T-helper 1 cell treated with Interleukin-12 subunit alpha and Interleukin-12 subunit beta and Interleukin-4 antibody, amounts not matched to agents 30 μg/mL and 1 μg/mL, for 36 hours (primary cell): ENCODE results near the gene NOTCH1.

Experiments used
- H3K27ac Mint-ChIP-seq: one replicate; pipeline ENCODE4 v1.8.0; 2021; ENCODE audit warnings: mild to moderate bottlenecking, mixed read lengths
- H3K27me3 Mint-ChIP-seq: one replicate; pipeline ENCODE4 v1.8.0; 2021; ENCODE audit warnings: low read depth, mixed read lengths
- H3K36me3 Mint-ChIP-seq: one replicate; pipeline ENCODE4 v1.8.0; 2021; ENCODE audit warnings: low read depth, mixed read lengths
- H3K4me1 Mint-ChIP-seq: one replicate; pipeline ENCODE4 v1.8.0; 2021; ENCODE audit warnings: low read depth, mixed read lengths
- H3K4me3 Mint-ChIP-seq: one replicate; pipeline ENCODE4 v1.8.0; 2021; ENCODE audit warnings: mild to moderate bottlenecking, moderate library complexity, mixed read lengths
- H3K9me3 Mint-ChIP-seq: one replicate; pipeline ENCODE4 v1.8.0; 2021; ENCODE audit warnings: mixed read lengths

Gene NOTCH1

DNA sequence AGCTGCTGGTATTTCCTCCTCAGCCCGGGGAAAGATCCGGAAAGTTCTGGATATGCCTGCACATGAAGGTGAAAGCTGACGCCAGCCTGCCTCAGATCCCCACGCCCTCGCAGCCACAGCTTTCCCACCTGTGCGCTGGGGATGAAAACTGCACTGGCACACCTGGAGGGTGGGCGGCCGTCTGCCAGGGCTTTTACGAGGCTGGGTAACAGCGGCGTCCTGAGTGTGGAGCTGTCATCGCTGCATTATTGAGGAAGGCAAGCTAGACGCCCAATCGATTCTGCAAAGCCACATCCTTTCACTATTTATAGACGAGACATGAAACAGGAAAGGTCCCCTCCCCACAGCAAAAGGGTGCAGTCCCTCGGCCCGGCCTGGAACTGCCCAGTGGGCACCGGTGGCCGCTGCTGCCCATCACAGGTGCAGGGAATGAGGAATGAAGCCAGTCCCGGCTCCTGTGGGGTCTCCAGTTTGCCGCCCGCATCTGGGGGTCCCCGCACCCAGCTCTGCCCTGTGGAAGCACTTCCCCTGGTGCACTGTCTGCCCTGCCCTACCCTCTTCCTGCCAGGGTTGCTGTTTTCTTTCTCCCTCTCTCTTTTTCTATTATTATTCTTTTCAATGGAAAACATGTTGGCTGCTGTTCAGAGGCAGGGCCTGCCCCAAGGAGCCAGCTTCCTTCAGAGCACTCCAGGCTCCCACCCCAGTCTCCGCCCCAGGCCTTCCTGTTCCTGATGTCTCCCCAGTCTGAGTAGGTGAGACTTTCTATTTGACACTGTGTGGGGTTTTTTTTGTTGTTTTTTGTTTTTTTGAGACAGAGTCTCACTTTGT, 7.0 kb downstream of the NOTCH1 start:
- no peaks in the 10 kb centered on the region for H3K9me3 Mint-ChIP-seq
- peaks cover 31% of the 10 kb centered on the region for H3K36me3 Mint-ChIP-seq
- peak overlapping the region; percentile 100 for H3K27ac Mint-ChIP-seq
- peak overlapping the region; percentile 87 for H3K4me3 Mint-ChIP-seq
- H3K4me1 Mint-ChIP-seq: peaks cover 42% of the 10 kb centered on the region
- H3K27me3 Mint-ChIP-seq: no peaks in the 10 kb centered on the region

DNA sequence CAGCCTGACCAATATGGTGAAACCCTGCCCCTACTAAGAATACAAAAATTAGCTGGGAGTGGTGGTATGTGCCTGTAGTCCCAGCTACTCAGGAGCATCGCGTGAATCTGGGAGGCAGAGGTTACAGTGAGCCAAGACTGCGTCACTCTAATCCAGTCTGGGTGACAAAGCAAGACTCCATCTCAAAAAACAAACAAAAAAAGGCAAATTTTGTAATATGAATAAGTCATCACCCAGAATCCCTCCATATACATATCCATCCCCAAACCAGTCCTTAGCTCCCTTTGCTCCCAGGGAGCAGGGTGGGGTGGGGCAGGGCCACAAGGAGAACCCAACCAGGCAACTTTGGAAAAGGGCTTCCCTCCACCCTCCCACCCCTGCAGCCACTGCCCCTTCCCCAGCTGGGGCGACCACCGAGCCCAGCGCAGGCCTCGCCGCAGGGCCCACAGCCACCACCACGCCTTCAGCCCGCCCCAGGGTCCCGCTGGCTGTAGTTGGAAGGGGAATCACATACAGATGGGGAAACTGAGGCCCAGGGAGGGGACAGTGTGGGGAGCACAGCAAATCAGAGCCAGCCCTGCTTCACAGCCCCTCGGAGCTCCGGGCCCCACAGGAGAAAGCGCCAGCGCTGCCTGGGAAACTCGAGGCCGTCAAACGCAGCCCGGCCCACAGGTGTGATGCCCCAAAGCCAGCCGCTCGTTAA, 7.8 kb downstream of the NOTCH1 start:
- Mint-ChIP-seq H3K9me3 (no peaks in the 10 kb centered on the region), H3K36me3 (peaks cover 29% of the 10 kb centered on the region), H3K27ac (no peak overlapping the region), H3K4me3 (peak overlapping the region; percentile 87), H3K4me1 (peaks cover 46% of the 10 kb centered on the region), H3K27me3 (no peaks in the 10 kb centered on the region)

DNA sequence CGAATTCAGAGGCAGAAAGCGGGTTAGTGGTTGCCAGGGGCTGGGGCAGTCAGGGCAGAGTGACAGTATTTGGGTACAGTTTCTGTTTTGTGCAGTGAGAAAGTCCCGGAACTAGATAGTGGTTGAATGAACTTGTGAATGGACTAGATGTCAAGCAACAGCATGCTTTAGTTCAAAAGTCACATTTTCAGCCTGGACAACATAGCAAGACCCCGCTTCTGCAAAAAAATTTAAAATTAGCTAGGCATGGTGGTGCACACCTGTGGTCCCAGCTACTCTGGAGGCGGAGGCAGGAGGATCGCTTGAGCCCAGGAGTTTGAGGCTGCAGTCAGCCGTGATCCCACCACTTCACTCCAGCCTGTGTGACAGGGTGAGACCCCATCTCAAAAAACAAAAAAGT, 8.4 kb downstream of the NOTCH1 start:
- H3K36me3 Mint-ChIP-seq: peaks cover 25% of the 10 kb centered on the region
- H3K4me1 Mint-ChIP-seq: peaks cover 48% of the 10 kb centered on the region

DNA sequence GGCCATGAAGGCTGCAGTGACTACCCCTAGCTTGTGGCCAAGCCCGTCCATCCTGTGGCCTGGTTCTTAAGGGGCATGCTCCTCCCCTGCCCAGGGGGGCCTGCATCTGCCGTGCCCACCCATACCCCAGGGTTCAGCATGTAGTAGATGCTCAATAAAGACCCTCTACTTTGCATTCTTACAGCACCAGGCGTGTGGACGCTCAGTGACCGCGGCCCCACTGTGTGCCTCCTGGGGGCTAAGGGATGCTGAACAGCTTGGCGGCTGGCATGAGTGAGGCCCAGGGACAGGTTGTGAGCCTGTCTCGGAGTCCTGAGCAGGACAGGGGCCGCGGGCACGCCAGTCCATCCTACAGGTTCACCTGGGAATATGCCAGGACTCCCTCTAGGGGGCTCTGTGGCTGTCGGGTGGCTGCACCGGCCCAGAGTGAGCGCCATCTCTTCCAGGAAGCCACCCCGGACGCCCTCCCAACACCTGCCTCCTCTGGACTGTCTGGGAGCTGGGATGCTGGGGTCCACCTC, 9.1 kb downstream of the NOTCH1 start:
- Mint-ChIP-seq H3K4me1 (peaks cover 50% of the 10 kb centered on the region), H3K27ac (no peak overlapping the region), H3K4me3 (no peak overlapping the region), H3K27me3 (no peaks in the 10 kb centered on the region), H3K36me3 (peaks cover 21% of the 10 kb centered on the region), H3K9me3 (no peaks in the 10 kb centered on the region)

More for the DNA sequence above, 8.4 kb downstream of the NOTCH1 start:
- Mint-ChIP-seq H3K4me3 (no peak overlapping the region), H3K9me3 (no peaks in the 10 kb centered on the region), H3K27ac (peak overlapping the region; percentile 38), H3K27me3 (no peaks in the 10 kb centered on the region)

DNA sequence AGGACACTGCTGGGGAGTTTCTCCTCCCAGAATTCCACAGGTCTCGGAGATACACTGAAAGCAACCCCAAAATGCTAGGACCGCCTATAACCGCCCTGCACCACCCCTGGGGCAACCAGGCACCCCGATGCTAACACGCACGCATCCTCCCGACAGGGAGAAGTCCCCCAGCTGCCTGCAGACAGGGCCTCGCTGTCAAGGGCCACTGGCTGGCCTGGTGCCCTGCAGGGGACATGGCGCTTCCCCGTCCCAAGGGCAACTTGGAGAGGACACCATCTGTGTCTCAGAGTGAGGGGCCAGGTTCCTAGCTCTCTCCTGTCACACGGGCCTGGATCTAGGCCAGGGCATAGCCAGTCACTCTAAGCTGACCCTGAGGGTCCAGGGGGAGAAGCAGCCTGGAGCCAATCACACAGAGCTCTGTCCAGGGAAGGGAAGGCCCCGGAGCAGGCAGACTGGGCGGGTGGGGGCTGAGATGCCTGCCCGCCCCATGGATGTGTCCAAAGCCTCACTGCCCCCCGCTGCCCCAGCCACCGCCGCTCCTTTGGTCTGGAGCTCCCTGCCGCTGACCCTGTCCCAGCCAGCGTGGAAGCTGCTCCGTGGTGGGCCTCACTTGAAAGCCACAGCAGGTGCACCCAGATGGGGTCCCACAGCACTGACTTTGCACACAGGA, 9.7 kb downstream of the NOTCH1 start:
- Mint-ChIP-seq H3K27ac (no peak overlapping the region), H3K4me3 (no peak overlapping the region), H3K9me3 (no peaks in the 10 kb centered on the region), H3K4me1 (peaks cover 47% of the 10 kb centered on the region), H3K36me3 (peaks cover 22% of the 10 kb centered on the region), H3K27me3 (no peaks in the 10 kb centered on the region)

DNA sequence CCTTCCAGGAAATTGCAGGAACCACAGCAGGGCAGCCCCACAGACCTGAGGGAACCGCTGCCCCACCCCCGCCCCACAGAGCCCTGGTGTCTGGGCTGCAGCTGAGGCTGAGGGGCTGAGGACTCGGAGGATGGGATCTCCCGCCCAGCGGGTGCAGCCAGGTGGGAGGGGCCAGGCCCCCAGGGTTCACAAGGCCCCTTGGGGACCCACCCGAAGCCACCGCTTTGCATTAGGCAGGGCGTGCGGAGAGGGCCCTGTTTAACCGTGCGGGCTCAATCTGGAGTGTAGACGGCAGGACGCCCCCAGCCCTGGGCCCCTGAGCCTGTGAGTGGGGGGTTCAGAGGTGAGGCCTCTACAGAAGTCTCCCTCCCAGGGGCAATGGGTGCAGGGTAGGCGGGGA, 10.8 kb downstream of the NOTCH1 start:
- Mint-ChIP-seq H3K36me3 (peaks cover 18% of the 10 kb centered on the region), H3K4me1 (peaks cover 40% of the 10 kb centered on the region), H3K27me3 (no peaks in the 10 kb centered on the region), H3K4me3 (no peak overlapping the region), H3K9me3 (no peaks in the 10 kb centered on the region), H3K27ac (no peak overlapping the region)

DNA sequence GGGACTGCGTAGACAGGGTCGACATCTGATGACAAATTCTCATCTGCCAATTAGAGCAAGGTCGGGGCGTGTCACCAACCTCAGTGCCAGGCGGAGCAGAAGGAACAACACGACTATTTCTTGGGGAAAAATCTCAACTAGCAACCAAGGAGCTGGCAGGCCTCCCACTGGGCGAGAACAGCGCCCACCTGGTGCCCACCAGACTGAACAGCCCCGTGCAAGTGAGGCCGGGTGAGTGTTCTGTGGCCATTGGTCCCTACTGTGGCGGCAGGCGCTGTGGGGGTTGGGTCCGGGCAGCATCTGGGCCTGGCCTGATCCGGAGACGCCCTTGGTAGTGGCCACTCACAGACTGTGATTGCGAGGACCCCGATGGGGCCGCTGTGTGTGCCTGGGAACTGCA, 11.5 kb downstream of the NOTCH1 start:
- Mint-ChIP-seq H3K4me3 (peak overlapping the region; percentile 73), H3K4me1 (peaks cover 33% of the 10 kb centered on the region), H3K27me3 (no peaks in the 10 kb centered on the region), H3K9me3 (no peaks in the 10 kb centered on the region), H3K27ac (peak overlapping the region; percentile 92), H3K36me3 (peaks cover 14% of the 10 kb centered on the region)

DNA sequence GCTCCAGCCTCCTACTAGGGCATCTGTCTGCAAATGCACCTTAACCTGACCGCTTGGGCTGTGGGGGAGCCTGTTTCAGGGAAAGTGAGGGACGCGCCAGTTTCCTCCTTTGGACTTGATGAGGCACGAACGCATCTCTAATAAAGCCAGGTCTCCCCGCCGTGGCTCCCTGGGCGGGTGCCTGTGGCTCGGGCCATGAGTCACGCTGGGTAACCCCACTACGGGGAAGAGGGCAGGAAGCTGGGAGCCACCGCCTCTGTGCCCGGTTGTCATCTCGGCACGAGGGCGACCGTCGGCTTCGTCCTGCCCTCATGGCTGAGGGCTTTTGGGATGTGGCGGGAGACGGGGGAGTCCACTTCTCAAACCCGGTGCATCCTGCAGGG, 12.1 kb downstream of the NOTCH1 start:
- H3K36me3 Mint-ChIP-seq: peaks cover 13% of the 10 kb centered on the region
- peak overlapping the region; percentile 73 for H3K4me3 Mint-ChIP-seq
- no peaks in the 10 kb centered on the region for H3K9me3 Mint-ChIP-seq
- peaks cover 28% of the 10 kb centered on the region for H3K4me1 Mint-ChIP-seq
- H3K27me3 Mint-ChIP-seq: no peaks in the 10 kb centered on the region
- H3K27ac Mint-ChIP-seq: peak overlapping the region; percentile 92

DNA sequence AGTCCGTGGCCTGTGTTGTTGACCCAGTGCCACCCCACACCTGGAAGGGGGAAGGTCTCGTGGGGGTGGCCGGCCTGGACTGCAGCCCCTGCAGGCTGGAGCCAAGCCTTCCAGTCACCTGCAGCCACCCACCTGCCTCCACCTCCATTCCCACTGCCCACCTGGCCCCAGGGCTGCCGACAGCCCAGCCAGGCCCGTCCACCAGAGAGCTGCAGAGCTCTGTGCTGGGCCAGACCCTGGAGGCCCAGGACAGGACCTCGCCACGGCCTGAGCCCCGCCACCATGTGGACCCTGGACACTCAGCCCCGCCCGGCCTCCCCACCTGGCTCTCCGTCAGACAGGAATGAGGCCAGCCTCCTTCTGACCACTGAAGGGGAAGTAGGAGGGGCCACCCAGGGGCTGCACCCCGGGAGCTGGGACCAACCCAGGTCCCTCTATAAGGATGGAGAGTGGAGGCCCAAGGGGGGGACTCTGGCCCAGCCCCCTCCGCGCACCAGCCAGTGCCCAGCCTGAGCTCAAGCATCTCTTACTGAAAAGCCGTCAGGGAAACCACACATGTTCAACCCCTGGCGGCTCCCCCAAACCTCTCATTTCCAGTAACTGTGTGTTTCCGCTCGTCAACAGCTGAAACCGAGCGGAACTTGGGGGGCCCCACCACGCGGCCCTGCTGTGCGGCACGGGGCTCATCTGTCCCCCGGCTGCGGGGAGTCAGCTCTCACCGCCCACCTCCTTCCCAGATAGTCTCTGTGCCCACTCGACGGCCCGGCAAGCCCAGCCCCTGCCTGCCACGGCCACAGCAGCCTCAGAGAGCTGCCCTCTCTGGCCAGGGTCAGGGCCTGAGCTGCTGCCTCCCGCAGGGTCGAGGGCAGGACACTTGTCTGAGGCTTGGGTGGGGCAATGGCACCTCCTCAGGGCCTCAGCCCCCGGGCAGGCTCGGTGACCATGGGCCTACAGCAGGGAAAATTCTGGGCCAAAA, 12.8 kb downstream of the NOTCH1 start:
- H3K4me1 Mint-ChIP-seq: peaks cover 25% of the 10 kb centered on the region
- H3K27ac Mint-ChIP-seq: peak overlapping the region; percentile 92
- H3K27me3 Mint-ChIP-seq: no peaks in the 10 kb centered on the region
- H3K36me3 Mint-ChIP-seq: peaks cover 11% of the 10 kb centered on the region
- no peaks in the 10 kb centered on the region for H3K9me3 Mint-ChIP-seq
- H3K4me3 Mint-ChIP-seq: peak overlapping the region; percentile 73

DNA sequence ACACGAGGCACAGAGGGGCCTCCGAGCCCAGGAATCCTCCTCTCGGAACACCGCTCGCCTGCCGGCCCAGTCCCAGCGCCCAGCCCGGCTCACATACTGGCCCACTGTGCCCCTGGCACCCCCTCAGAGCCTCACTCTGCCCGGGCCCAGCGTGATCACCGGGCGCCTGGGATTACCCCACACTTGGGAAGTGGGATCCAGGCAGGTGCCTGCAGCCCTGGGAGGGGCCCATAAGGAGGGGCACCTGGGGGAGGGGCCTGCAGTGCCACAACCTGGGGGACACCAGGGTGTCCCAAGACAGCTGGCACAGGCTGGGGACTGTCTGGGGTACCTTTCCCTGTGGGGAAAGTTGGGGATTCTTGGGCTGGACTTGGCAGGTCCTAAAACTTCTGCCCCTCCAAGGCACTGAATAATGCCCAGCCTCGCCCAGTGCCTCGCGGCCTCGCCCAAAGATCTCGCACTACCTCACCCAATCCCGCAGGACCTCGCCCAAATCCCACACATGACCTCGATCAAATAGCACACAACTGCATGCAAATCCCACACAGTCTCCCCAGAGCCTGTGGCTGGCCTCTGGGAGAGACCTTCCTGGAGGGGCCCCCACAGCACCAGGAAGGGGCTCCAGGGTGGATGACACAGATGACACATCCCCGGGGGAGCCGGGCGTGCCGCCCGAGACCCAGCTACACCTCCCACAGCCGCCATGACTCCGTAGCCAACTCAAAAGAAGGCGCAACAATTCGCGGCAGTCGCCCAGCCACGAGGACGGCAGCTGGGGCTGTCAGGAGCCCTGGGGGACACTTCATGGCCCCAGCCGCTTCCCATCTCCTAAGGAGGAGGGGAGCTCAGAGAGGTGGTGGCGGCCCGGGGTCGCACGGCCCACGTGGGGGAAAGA, 13.7 kb downstream of the NOTCH1 start:
- Mint-ChIP-seq H3K27ac (peak overlapping the region; percentile 71), H3K36me3 (peaks cover 9% of the 10 kb centered on the region), H3K27me3 (no peaks in the 10 kb centered on the region), H3K9me3 (no peaks in the 10 kb centered on the region), H3K4me1 (peaks cover 22% of the 10 kb centered on the region), H3K4me3 (peak overlapping the region; percentile 44)

DNA sequence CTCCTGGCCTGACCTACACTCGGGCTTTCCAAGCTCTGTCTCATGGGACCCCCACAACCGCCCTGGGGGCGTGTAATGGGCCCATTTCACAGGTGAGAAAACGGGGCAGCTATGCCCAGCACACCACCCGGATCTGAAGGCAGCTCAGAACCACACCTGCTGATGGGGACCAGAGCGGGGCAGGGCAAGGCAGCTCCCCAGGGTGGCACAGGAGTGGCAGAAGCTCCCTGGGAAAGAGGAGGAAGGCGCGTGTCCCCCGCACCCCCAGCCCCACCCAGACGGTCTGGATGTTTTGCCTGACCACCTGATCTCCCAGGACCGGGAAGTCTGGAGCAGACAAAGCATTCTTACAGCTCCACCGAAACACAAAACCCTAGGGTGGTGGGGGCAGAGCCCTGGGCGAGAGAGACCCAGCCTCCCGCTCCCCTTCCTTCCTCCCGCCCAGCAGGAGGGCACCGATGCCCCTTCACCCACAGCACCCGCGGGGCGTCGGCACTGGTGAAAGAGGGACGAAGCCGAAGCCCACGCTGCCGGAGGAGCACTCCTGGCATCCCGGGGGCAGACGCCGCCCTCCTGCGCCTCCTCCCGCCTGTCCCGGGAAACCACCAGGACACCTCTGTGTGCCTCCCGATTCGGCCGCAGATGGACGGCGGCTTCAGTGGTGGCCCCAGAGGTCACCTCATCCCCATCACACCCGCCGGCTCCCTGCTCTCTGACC, 14.5 kb downstream of the NOTCH1 start:
- peaks cover 20% of the 10 kb centered on the region for H3K4me1 Mint-ChIP-seq
- no peaks in the 10 kb centered on the region for H3K27me3 Mint-ChIP-seq
- peaks cover 6% of the 10 kb centered on the region for H3K36me3 Mint-ChIP-seq
- no peak overlapping the region for H3K4me3 Mint-ChIP-seq
- H3K27ac Mint-ChIP-seq: no peak overlapping the region
- H3K9me3 Mint-ChIP-seq: no peaks in the 10 kb centered on the region

DNA sequence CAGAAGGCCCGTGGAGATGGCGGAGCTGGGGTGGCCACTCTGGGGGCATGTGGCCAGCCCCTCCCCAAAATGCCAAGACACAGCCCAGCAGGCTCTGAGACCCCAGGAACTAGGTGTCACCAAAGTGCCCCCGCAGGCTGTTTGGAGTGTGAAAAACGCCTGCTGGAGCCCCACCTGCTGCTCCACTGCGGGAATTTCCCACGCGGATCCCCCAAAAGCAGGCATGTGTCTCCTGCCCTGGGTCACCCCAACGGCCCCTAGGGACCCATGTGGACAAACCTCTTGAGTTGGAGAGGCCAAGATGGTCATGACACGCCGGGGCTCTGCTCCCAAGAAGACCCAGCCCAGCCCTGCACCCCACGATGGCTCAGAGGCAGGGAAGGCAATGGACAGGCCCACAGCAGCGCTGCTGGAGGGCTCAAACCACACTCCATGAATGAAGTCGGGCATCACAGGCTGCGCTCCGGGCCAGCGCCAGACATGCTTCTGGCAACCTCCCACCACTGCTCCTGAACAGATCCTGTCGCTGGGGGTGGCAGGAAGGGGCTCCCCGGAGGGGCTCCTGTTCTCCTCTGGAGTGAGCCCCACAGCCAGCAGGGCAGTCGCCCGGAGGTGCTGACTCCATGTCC, 15.3 kb downstream of the NOTCH1 start:
- Mint-ChIP-seq H3K27ac (no peak overlapping the region), H3K36me3 (peaks cover 6% of the 10 kb centered on the region), H3K4me1 (peaks cover 20% of the 10 kb centered on the region)

More for the DNA sequence above, 15.3 kb downstream of the NOTCH1 start:
- Mint-ChIP-seq H3K4me3 (no peak overlapping the region), H3K27me3 (no peaks in the 10 kb centered on the region), H3K9me3 (no peaks in the 10 kb centered on the region)
